ENCODE measurements around the gene FAM156B. TPM values are rescaled to one million over a fixed set of nuclear protein-coding genes. Genes with fewer than 3 reads are reported as not detected.
"Not testable (repeated sequence)": the region's sequence is repeated elsewhere in the genome, so short reads cannot be mapped to it uniquely, and the experiment has no call there.

FAM156B gene
- total RNA-seq, 1 donor from 2014 or later = 5.0 TPM

DNA sequence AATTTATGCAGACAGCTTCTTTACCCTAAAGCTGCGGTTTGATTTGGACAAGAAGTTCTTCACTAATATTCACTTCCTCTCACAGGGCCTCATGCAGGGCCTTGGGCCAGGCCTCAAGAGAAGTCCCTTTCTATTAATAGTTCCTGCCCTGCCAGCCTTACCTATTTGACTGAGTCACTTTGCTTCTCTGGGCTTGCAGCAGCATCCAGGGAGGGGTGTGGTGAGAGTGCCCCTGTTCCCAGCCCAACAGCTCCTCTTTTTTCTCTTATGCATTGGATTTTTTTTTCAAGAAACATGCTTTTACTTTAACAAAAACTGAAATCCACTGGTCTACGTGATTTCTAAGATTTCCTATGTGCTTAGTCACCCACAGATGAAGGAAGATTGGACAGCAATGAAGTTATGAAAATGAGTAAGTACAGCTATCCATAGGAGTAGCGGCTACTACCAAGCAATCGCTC, 26.7 kb downstream of the FAM156B start:
- H3K4me3 ChIP-seq = no peak overlapping the region
- peak; percentile 24 to 78 for DNase-seq (ENCODE audit: low spot score in 2 of 2)
- H3K9me3 ChIP-seq = no peaks in the 10 kb centered on the region
- TF ChIP-seq, protein P1, sequence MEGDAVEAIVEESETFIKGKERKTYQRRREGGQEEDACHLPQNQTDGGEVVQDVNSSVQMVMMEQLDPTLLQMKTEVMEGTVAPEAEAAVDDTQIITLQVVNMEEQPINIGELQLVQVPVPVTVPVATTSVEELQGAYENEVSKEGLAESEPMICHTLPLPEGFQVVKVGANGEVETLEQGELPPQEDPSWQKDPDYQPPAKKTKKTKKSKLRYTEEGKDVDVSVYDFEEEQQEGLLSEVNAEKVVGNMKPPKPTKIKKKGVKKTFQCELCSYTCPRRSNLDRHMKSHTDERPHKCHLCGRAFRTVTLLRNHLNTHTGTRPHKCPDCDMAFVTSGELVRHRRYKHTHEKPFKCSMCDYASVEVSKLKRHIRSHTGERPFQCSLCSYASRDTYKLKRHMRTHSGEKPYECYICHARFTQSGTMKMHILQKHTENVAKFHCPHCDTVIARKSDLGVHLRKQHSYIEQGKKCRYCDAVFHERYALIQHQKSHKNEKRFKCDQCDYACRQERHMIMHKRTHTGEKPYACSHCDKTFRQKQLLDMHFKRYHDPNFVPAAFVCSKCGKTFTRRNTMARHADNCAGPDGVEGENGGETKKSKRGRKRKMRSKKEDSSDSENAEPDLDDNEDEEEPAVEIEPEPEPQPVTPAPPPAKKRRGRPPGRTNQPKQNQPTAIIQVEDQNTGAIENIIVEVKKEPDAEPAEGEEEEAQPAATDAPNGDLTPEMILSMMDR (IDR thresholded peaks at IDR 0.05) = no peak
- peaks cover 0 to 11% of the 10 kb centered on the region in 2 donors for H3K4me1 ChIP-seq
- intact Hi-C loops (cut with DNase I) = no loop called here
- no peaks in the 10 kb centered on the region for H3K27me3 ChIP-seq
- H3K27ac ChIP-seq = peak overlapping the region; percentile 60 to 72
- no peaks in the 10 kb centered on the region for H3K36me3 ChIP-seq

- H3K4me3 ChIP-seq; H3K4me1 ChIP-seq; intact Hi-C loops (cut with DNase I); H3K36me3 ChIP-seq; H3K27me3 ChIP-seq; DNase-seq (ENCODE audit: low spot score in 2 of 2); H3K27ac ChIP-seq; H3K9me3 ChIP-seq: not testable (repeated sequence)
Measured at GRCh38 chrX:52930214-52930613, 33.1 kb downstream of the FAM156B start.

- Histone ChIP-seq H3K9me3 (no peaks in the 10 kb centered on the region), H3K4me1 (no peaks in the 10 kb centered on the region), H3K4me3 (no peak overlapping the region), H3K36me3 (no peaks in the 10 kb centered on the region), H3K27ac (no peak overlapping the region), H3K27me3 (no peaks in the 10 kb centered on the region)
- TF ChIP-seq, protein P1 (IDR thresholded peaks at IDR 0.05) = no peak
- no peak for DNase-seq (ENCODE audit: low spot score in 2 of 2)
- intact Hi-C loops (cut with DNase I) = no loop called here
Measured at GRCh38 chrX:52933213-52933612, 36.1 kb downstream of the FAM156B start.

- H3K9me3 ChIP-seq = no peaks in the 10 kb centered on the region
- H3K27ac ChIP-seq = peak overlapping the region; percentile 96 to 99
- peak overlapping the region; percentile 73 to 81 for H3K4me3 ChIP-seq
- no peaks in the 10 kb centered on the region for H3K4me1 ChIP-seq
- DNase-seq (ENCODE audit: low spot score in 2 of 2) = no peak
- H3K36me3 ChIP-seq = no peaks in the 10 kb centered on the region
- H3K27me3 ChIP-seq = no peaks in the 10 kb centered on the region
- intact Hi-C loops (cut with DNase I) = no loop called here
- TF ChIP-seq, protein P1 (IDR thresholded peaks at IDR 0.05) = no peak
Measured at GRCh38 chrX:52933976-52934703, 37.0 kb downstream of the FAM156B start.

GRCh38 chrX:52934704-52935469, 37.8 kb downstream of the FAM156B start:
- TF ChIP-seq, protein P1 (IDR thresholded peaks at IDR 0.05) = peak; percentile 92 to 98 (median 96)
- intact Hi-C loops (cut with DNase I) = no loop called here

DNA sequence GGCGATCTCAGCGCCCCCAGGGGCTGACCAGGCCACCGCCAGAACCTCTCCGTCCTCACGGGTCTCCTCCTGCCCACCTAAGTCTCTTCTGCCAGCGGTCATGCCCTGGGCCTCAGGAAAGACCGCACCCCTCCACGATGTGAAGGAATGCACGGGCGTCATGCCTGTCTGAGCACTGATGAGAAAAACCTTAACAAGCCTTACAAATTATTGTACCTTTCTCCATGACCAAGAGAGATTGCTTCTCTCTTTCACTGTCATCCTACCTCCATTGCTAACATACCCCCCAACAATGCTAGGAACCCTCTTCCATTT, 38.3 kb downstream of the FAM156B start:
- DNase-seq (ENCODE audit: low spot score in 2 of 2); H3K36me3 ChIP-seq; H3K9me3 ChIP-seq; H3K27me3 ChIP-seq; H3K4me1 ChIP-seq; intact Hi-C loops (cut with DNase I): not testable (repeated sequence)
- peak overlapping the region; percentile 73 to 81 for H3K4me3 ChIP-seq
- peak overlapping the region; percentile 96 to 99 for H3K27ac ChIP-seq

More at GRCh38 chrX:52934704-52935469, 37.8 kb downstream of the FAM156B start:
- Histone ChIP-seq H3K36me3 (no peaks in the 10 kb centered on the region), H3K4me1 (no peaks in the 10 kb centered on the region), H3K4me3 (peak overlapping the region; percentile 73 to 81), H3K27ac (peak overlapping the region; percentile 96 to 99), H3K27me3 (no peaks in the 10 kb centered on the region), H3K9me3 (no peaks in the 10 kb centered on the region)
- DNase-seq (ENCODE audit: low spot score in 2 of 2) = peak; percentile 84 to 98

GRCh38 chrX:52940704-52941103, 43.6 kb downstream of the FAM156B start:
- H3K4me1 ChIP-seq; H3K36me3 ChIP-seq; H3K27ac ChIP-seq; DNase-seq (ENCODE audit: low spot score in 2 of 2); H3K4me3 ChIP-seq; H3K27me3 ChIP-seq; intact Hi-C loops (cut with DNase I); H3K9me3 ChIP-seq: not testable (repeated sequence)

DNA sequence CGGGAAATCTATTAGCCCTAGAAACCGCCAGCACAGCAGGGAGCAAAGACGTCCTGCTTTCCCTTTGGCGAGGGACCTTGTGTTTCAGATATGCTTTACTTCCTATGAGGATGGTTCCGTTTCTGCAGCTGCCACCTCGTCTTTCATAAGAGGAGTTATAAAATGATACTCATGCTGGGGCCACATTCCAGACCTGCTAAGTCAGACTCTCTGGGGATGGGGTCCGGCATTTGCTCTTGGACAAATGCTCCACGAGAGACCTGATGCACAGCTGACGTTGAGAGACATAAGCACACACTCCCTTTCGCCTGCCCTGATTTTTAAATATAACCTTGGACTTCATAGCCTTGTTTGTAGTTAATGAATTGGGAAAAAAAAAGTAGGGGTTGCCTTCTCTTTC, 44.6 kb downstream of the FAM156B start:
- H3K36me3 ChIP-seq; H3K27ac ChIP-seq; H3K4me3 ChIP-seq; DNase-seq (ENCODE audit: low spot score in 2 of 2); intact Hi-C loops (cut with DNase I); H3K9me3 ChIP-seq; H3K4me1 ChIP-seq; H3K27me3 ChIP-seq: not testable (repeated sequence)

DNA sequence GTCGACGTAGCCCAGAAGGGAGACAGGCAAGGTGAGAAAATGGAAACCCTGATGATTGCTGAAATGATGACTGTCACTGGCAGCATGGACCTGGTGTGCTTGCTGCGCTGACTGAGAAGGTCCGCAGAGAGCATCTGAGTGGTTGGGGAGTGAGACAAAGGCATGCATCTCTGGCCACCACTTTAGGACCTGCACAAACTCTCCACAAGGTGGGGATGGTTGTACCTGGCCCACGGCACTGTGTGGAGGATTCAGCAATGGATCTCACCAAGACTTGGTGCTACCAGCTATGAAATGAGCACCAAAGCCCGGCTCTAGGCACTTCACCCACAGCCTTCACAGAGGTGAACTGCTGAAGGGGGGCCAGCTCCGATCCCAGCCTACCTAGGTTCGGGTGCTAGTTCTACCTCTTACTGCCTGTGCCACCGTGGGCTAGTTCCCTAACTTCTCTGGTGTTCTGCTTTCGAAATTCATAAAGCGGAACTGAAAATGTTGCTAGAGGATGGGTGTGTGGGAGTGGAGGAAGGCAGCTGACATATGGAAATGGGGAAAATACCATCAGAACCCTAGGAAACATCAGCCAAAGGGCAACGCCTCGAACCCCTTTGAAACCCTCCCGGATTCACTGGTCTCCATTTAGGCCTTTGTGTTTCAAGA, 48.8 kb downstream of the FAM156B start:
- H3K9me3 ChIP-seq; DNase-seq (ENCODE audit: low spot score in 2 of 2); H3K4me1 ChIP-seq; H3K36me3 ChIP-seq; intact Hi-C loops (cut with DNase I); H3K4me3 ChIP-seq; H3K27ac ChIP-seq; H3K27me3 ChIP-seq: not testable (repeated sequence)
